C4-2B (cell line): ENCODE results near the gene RTEL1.

ENCODE experiments used
- H3K27ac ChIP-seq: fragments of 450-650 bp; 2 replicates; pipeline ENCODE4 v1.5.1; 2017
- ZFX ChIP-seq: fragments of 450-650 bp; IDR thresholded peaks from 2 replicates; pipeline ENCODE4 v1.6.1; 2017
- TF ChIP-seq, protein P1 (sequence below): fragments of 450-650 bp; conservative IDR thresholded peaks from 2 replicates; pipeline ENCODE4 v1.5.1; 2017; ENCODE audit warnings: mild to moderate bottlenecking

Gene RTEL1

DNA sequence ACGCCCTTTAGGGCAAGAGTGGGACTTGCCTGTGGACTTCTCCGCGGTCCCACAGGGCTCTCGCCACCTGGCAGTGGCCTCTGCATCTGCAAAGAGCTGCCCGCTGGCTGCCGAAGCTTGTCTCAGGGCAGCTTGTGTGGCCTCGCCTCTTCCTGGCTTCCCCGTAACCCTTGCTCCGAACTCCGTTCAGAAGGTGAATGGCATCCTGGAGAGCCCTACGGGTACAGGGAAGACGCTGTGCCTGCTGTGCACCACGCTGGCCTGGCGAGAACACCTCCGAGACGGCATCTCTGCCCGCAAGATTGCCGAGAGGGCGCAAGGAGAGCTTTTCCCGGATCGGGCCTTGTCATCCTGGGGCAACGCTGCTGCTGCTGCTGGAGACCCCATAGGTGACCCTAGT lies 3.0 kb downstream of the RTEL1 start:
- H3K27ac ChIP-seq: no peak overlapping the region
- TF ChIP-seq ZFX: no peak
- TF ChIP-seq, protein P1, sequence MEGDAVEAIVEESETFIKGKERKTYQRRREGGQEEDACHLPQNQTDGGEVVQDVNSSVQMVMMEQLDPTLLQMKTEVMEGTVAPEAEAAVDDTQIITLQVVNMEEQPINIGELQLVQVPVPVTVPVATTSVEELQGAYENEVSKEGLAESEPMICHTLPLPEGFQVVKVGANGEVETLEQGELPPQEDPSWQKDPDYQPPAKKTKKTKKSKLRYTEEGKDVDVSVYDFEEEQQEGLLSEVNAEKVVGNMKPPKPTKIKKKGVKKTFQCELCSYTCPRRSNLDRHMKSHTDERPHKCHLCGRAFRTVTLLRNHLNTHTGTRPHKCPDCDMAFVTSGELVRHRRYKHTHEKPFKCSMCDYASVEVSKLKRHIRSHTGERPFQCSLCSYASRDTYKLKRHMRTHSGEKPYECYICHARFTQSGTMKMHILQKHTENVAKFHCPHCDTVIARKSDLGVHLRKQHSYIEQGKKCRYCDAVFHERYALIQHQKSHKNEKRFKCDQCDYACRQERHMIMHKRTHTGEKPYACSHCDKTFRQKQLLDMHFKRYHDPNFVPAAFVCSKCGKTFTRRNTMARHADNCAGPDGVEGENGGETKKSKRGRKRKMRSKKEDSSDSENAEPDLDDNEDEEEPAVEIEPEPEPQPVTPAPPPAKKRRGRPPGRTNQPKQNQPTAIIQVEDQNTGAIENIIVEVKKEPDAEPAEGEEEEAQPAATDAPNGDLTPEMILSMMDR: no peak

DNA sequence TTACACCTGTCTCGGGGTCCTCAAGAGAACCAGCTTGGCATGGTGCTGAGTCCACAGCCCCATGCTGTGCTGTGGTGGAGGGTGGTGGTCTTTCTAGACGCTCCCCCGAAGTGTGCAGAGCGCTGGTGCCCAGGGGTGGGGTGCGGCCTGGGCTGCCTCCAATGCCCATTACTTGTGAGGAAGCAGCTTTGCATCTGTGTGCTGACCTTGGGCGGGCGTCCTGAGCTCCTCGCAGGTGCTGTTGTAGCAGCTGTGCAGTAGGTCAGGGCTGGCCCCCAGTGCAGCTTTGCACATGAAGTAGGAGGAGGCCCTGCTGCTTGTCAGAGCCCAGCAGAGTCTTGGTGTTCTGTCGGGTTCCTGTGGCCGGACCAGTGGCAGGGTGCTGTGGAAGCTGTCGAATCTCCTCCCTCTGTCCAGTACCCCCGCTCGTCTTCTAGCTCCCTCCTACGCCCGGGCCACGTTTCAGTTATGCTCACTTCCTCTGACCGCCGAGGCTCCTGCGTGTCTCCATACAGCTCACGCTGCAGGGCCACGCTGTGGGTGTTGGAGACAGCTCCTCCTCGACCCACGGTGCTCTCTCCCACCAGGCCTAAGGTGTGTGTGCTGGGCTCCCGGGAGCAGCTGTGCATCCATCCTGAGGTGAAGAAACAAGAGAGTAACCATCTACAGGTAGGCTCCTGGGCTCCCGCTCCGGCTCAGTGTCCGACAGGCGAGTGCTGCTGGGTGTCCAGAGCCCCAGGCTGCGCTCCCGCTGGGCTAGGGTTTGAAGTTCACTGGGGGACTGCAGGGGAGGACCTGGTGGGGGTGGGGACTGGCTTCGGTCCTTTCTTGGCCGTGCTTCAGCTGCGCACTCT lies 4.1 kb downstream of the RTEL1 start:
- no peak for TF ChIP-seq ZFX
- TF ChIP-seq, protein P1: no peak
- no peak overlapping the region for H3K27ac ChIP-seq

DNA sequence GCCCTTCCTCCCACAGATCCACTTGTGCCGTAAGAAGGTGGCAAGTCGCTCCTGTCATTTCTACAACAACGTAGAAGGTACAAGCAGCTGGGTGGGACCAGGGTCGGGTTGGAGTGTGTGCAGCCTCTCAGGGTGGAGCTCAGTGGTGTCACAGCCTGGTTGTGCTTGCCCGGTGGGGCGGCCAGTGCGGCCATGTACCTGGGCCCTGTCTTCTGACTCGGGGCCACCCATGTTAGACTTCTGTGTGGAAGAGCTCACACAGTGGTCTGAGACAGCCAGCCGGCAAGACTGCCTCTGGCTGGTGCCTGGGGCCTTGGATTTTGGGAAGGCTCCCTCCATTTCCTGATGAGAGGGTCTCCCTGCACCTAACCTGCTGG lies 4.7 kb downstream of the RTEL1 start:
- H3K27ac ChIP-seq: no peak overlapping the region
- TF ChIP-seq, protein P1: no peak
- TF ChIP-seq ZFX: no peak

DNA sequence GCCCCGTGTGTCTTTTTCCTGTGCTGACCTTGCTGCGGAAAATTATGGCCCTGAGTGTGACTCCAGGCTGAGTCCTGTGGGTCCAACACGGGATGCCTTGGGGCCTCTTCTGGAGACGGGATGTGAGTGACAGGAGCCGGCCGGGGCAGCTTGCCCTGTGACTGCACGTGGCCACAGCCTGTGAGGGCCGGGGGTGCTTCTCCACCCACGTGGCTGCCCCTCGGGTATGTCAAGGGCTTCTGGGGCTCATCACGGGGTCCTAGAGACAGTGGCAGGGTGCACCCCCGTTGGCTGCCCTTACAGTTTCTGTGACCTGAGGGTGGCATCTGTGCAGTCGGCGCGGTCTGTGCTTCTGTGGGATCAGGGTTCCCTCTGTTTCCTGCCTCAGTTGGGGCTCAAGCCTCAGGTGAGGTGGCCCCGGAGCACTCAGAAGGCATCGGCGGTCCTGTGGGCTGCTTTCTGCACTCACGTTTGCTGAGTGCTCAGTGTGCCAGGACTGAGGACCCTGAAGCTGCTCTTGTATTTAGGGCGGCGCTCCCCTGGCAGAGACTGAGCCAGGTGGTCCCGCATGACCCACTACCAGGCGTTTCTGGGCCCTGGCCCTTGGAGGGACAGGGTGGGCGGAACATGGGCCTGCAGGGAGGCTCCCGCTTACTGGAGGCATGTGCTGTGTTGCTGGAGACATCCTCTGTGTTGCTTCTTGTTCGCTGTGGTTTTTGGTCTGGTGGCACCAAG lies 5.4 kb downstream of the RTEL1 start:
- TF ChIP-seq, protein P1: no peak
- TF ChIP-seq ZFX: no peak
- no peak overlapping the region for H3K27ac ChIP-seq

DNA sequence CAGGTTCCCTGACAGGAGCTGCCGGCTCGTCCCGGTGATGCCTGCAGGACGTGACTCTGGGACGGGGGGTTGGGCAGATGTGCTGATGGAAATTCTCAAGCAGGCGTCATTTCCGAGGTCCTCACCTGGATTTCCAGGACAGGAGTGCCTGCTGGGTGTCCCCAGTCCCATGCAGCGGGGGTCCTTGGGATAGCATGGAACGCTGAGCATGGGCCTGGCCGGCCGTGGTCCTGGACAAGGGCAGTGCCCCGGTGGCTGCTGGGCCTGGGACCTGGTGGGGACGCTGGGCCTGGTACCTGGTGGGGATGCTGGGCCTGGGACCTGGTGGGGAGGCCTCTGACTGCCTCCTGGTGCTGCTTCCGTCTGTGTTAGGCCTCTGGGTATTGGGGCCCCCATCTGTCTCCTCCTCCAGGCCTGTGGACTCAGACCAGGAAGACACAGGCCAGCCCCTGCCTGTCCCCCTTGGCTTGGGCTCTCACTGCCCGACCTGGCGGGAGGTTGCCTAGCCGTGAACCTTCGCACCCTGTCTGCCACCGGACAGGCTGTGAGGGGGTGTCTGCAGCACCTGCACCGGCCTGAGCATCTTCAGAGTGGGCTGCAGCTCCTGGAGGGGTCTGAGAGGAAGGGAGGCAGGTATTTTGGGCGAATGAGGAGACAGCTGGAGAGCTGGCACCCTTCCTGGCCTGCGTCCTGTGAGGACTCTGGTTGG lies 6.2 kb downstream of the RTEL1 start:
- H3K27ac ChIP-seq: no peak overlapping the region

DNA sequence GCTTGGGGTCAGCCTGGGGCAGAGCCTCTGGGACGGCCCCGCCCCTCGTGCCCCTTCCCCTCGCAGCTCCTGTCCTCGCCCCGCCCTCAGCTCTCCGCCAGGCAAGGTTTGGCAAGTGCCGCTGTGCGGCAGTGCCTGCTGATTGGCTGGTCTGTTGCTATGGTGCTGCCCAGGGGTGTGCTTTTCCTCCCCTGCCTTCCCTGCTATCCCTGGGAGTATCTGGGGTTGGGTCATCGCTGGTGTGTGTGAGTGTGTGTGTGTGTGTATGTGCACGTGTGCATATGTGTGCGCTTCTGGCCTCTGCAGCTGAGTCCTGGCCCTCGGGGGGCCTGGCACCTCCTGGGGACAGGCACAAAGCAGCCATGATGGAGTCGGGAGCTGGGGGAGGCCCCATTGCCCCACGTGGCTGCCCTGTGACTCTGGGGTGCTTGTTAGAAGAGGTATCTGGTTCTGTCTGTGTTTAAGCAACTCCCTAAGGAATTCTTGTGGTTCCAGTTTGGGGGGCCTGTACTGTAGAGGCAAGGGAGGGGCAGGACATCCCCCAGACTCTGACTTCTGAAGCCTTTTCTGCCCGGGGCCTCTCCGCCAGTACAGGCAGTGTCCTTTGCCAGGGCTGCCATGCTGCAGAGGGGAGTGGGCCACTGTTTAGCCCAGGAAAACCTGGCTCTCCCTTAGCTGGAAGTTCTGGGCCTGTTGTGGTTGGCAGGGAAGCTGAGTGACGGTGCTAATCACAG lies 6.9 kb downstream of the RTEL1 start:
- no peak overlapping the region for H3K27ac ChIP-seq
- TF ChIP-seq, protein P1: no peak
- TF ChIP-seq ZFX: no peak

More for the DNA sequence above, 6.2 kb downstream of the RTEL1 start:
- TF ChIP-seq ZFX: no peak
- TF ChIP-seq, protein P1: no peak
